ENCODE measurements around the gene PPRC1.

PPRC1 gene

GRCh38 chr10:102132193-102132562 lies 662 bp upstream of the PPRC1 start:
- H3K4me1 ChIP-seq (ENCODE audit: low read length), result 0 out of 2 replicates have a peak, but pooled peaks cover 13% of the 10 kb centered on the region
- no peaks in the 10 kb centered on the region for H3K9me3 ChIP-seq (replicated peaks; ENCODE audit: insufficient read depth, low read length)
- peaks cover 19% of the 10 kb centered on the region; the same call in 1 of the 2 replicates for H4K20me1 ChIP-seq (ENCODE audit: insufficient read depth, low read length)
- H3K4me2 ChIP-seq (ENCODE audit: low read depth, low read length), result peak overlapping the region; percentile 50
- H3K27me3 ChIP-seq (replicated peaks; ENCODE audit: insufficient read depth, low read length), result no peaks in the 10 kb centered on the region
- H3F3A ChIP-seq (ENCODE audit: insufficient read depth, low read length), result no peaks in the 10 kb centered on the region
- H3K27ac ChIP-seq (ENCODE audit: low read length), result no peak overlapping the region
- H3K36me3 ChIP-seq (replicated peaks; ENCODE audit: insufficient read depth, low read length), result no peaks in the 10 kb centered on the region
- H3K4me3 ChIP-seq (ENCODE audit: low read length), result peak overlapping the region; percentile 91
- TF ChIP-seq EZH2phosphoT487 (IDR thresholded peaks at IDR 0.05; ENCODE audit: low read length) (no peak), EZH2 (optimal IDR thresholded peaks at IDR 0.05; ENCODE audit: low read depth, low read length) (no peak)
- TF ChIP-seq, protein P1, sequence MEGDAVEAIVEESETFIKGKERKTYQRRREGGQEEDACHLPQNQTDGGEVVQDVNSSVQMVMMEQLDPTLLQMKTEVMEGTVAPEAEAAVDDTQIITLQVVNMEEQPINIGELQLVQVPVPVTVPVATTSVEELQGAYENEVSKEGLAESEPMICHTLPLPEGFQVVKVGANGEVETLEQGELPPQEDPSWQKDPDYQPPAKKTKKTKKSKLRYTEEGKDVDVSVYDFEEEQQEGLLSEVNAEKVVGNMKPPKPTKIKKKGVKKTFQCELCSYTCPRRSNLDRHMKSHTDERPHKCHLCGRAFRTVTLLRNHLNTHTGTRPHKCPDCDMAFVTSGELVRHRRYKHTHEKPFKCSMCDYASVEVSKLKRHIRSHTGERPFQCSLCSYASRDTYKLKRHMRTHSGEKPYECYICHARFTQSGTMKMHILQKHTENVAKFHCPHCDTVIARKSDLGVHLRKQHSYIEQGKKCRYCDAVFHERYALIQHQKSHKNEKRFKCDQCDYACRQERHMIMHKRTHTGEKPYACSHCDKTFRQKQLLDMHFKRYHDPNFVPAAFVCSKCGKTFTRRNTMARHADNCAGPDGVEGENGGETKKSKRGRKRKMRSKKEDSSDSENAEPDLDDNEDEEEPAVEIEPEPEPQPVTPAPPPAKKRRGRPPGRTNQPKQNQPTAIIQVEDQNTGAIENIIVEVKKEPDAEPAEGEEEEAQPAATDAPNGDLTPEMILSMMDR (IDR thresholded peaks at IDR 0.05; ENCODE audit: low read length), result no peak
- peak overlapping the region; percentile 8; the same call in 1 of the 2 replicates for H3K9ac ChIP-seq (ENCODE audit: low read length)
- peak overlapping the region; percentile 80 for H2AFZ ChIP-seq (ENCODE audit: low read length)
- peaks cover 44% of the 10 kb centered on the region for H3K79me2 ChIP-seq (ENCODE audit: low read length)
- no peak for DNase-seq
- H3K9me2 ChIP-seq (replicated peaks; ENCODE audit: insufficient read depth, low read length), result no peaks in the 10 kb centered on the region

- peak; percentile 41 for DNase-seq
- Histone ChIP-seq H3K36me3 (replicated peaks; ENCODE audit: insufficient read depth, low read length) (peaks cover 10% of the 10 kb centered on the region; the same call in 1 of the 2 replicates), H3K9me3 (replicated peaks; ENCODE audit: insufficient read depth, low read length) (no peaks in the 10 kb centered on the region), H3K4me3 (ENCODE audit: low read length) (peak overlapping the region; percentile 91), H3F3A (ENCODE audit: insufficient read depth, low read length) (no peaks in the 10 kb centered on the region), H2AFZ (ENCODE audit: low read length) (peak overlapping the region; percentile 66), H3K27me3 (replicated peaks; ENCODE audit: insufficient read depth, low read length) (no peaks in the 10 kb centered on the region), H3K79me2 (ENCODE audit: low read length) (peaks cover 58% of the 10 kb centered on the region), H3K4me1 (ENCODE audit: low read length) (0 out of 2 replicates have a peak, but pooled peaks cover 13% of the 10 kb centered on the region), H3K27ac (ENCODE audit: low read length) (peak overlapping the region; percentile 68), H3K9me2 (replicated peaks; ENCODE audit: insufficient read depth, low read length) (no peaks in the 10 kb centered on the region), H4K20me1 (ENCODE audit: insufficient read depth, low read length) (peaks cover 31% of the 10 kb centered on the region; the same call in 1 of the 2 replicates), H3K4me2 (ENCODE audit: low read depth, low read length) (peak overlapping the region; percentile 93), H3K9ac (ENCODE audit: low read length) (peak overlapping the region; percentile 97)
- TF ChIP-seq EZH2 (optimal IDR thresholded peaks at IDR 0.05; ENCODE audit: low read depth, low read length) (no peak), EZH2phosphoT487 (IDR thresholded peaks at IDR 0.05; ENCODE audit: low read length) (no peak)
- TF ChIP-seq, protein P1 (IDR thresholded peaks at IDR 0.05; ENCODE audit: low read length), result no peak
Observed at GRCh38 chr10:102133373-102134195, 744 bp downstream of the PPRC1 start.

DNA sequence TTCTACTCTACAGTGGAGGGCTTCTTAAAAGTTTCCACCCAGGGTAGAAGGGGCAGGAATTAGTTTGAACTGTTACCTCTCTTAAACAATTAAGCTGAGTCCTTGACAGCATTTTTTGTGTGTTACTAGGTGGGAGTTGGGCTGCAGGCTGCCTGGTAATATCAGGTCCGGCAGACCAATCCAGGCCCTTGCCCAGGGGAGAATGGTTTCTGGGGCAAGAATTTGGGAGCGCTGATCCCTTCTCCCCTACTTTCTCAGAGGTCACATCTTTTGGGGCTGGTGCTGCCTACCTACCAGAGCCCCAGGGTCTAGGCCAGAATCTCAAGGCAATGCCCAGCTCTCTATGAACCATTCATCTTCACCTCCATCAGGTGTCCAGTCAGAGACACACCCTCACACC lies 1.6 kb downstream of the PPRC1 start:
- H3K27me3 ChIP-seq (replicated peaks; ENCODE audit: insufficient read depth, low read length), result no peaks in the 10 kb centered on the region
- 0 out of 2 replicates have a peak, but pooled peaks cover 13% of the 10 kb centered on the region for H3K4me1 ChIP-seq (ENCODE audit: low read length)
- peak overlapping the region; percentile 93 for H3K4me2 ChIP-seq (ENCODE audit: low read depth, low read length)
- H3F3A ChIP-seq (ENCODE audit: insufficient read depth, low read length), result no peaks in the 10 kb centered on the region
- no peaks in the 10 kb centered on the region for H3K9me2 ChIP-seq (replicated peaks; ENCODE audit: insufficient read depth, low read length)
- H3K79me2 ChIP-seq (ENCODE audit: low read length), result peaks cover 66% of the 10 kb centered on the region
- H3K36me3 ChIP-seq (replicated peaks; ENCODE audit: insufficient read depth, low read length), result peaks cover 13% of the 10 kb centered on the region
- TF ChIP-seq, protein P1 (IDR thresholded peaks at IDR 0.05; ENCODE audit: low read length), result no peak
- no peak for TF ChIP-seq EZH2 (optimal IDR thresholded peaks at IDR 0.05; ENCODE audit: low read depth, low read length)
- TF ChIP-seq EZH2phosphoT487 (IDR thresholded peaks at IDR 0.05; ENCODE audit: low read length), result no peak
- peaks cover 37% of the 10 kb centered on the region for H4K20me1 ChIP-seq (ENCODE audit: insufficient read depth, low read length)
- H3K27ac ChIP-seq (ENCODE audit: low read length), result no peak overlapping the region
- H3K9ac ChIP-seq (ENCODE audit: low read length), result peak overlapping the region; percentile 97
- H3K4me3 ChIP-seq (ENCODE audit: low read length), result peak overlapping the region; percentile 91
- no peaks in the 10 kb centered on the region for H3K9me3 ChIP-seq (replicated peaks; ENCODE audit: insufficient read depth, low read length)
- no peak for DNase-seq
- H2AFZ ChIP-seq (ENCODE audit: low read length), result no peak overlapping the region

Data from MM.1S (cell line).